ENCODE data around the gene F10. TPM values are rescaled to one million over a fixed set of nuclear protein-coding genes. Genes with fewer than 3 reads are reported as not detected.
"Not testable (repeated sequence)": the region's sequence is repeated elsewhere in the genome, so short reads cannot be mapped to it uniquely, and the experiment has no call there.

Gene F10
- polyA plus RNA-seq, 1 donor from 2014 or later: not detected

DNA sequence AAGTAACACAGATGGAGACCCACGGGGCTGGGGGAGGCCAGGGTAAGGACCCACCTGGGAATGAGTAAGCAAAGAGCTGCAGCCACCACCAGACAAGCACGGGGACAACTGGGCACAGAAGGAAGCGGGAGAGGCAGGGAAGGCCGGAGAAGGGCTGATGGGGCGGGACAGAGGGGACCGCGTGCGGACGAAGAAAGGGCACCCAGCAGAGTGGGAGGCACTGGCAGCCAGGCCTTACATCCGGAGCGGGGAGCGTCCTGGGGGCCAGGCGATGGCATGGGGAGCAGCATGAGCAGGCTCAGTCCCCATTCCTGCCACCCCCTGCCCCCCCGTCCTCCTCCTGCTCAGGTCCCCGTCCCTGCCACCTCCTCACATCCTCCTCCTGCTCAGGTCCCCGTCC is 38.8 kb downstream of the F10 start:
- H3K9ac ChIP-seq (ENCODE audit: low read length): no peak overlapping the region
- H3K9me3 ChIP-seq (ENCODE audit: low read length): no peaks in the 10 kb centered on the region
- no peaks in the 10 kb centered on the region for H3K79me2 ChIP-seq (replicated peaks; ENCODE audit: insufficient read depth, low read length)
- H3K27ac ChIP-seq (ENCODE audit: low read length): no peak overlapping the region
- no peaks in the 10 kb centered on the region for H3K9me2 ChIP-seq (ENCODE audit: insufficient read depth, low read length)
- H3K36me3 ChIP-seq (ENCODE audit: insufficient read depth, low read length): no peaks in the 10 kb centered on the region
- H2AFZ ChIP-seq (ENCODE audit: low read depth, low read length): no peak overlapping the region
- H3F3A ChIP-seq (ENCODE audit: insufficient read depth, low read length, poor library complexity, severe bottlenecking): no peaks in the 10 kb centered on the region
- H3K4me2 ChIP-seq (ENCODE audit: low read length): no peak overlapping the region
- TF ChIP-seq RAD21 (conservative IDR thresholded peaks at IDR 0.05) (no peak), MXI1 (conservative IDR thresholded peaks at IDR 0.05; ENCODE audit: poor library complexity, severe bottlenecking) (no peak), EZH2 (IDR thresholded peaks at IDR 0.05; ENCODE audit: borderline replicate concordance, insufficient read depth, low read length, poor library complexity, severe bottlenecking) (no peak), SMC3 (conservative IDR thresholded peaks at IDR 0.05; ENCODE audit: poor library complexity) (no peak), EP300 (conservative IDR thresholded peaks at IDR 0.05; ENCODE audit: poor library complexity, severe bottlenecking) (no peak), TAF1 (IDR thresholded peaks at IDR 0.05; ENCODE audit: low read depth) (no peak), POLR2AphosphoS5 (IDR thresholded peaks at IDR 0.05) (no peak), REST (IDR thresholded peaks at IDR 0.05; ENCODE audit: borderline replicate concordance) (no peak)
- TF ChIP-seq, protein P1, sequence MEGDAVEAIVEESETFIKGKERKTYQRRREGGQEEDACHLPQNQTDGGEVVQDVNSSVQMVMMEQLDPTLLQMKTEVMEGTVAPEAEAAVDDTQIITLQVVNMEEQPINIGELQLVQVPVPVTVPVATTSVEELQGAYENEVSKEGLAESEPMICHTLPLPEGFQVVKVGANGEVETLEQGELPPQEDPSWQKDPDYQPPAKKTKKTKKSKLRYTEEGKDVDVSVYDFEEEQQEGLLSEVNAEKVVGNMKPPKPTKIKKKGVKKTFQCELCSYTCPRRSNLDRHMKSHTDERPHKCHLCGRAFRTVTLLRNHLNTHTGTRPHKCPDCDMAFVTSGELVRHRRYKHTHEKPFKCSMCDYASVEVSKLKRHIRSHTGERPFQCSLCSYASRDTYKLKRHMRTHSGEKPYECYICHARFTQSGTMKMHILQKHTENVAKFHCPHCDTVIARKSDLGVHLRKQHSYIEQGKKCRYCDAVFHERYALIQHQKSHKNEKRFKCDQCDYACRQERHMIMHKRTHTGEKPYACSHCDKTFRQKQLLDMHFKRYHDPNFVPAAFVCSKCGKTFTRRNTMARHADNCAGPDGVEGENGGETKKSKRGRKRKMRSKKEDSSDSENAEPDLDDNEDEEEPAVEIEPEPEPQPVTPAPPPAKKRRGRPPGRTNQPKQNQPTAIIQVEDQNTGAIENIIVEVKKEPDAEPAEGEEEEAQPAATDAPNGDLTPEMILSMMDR (IDR thresholded peaks at IDR 0.05; ENCODE audit: poor library complexity, severe bottlenecking): no peak
- H3K27me3 ChIP-seq (ENCODE audit: insufficient read depth, low read depth, low read length): no peaks in the 10 kb centered on the region
- no peak overlapping the region for H3K4me3 ChIP-seq (ENCODE audit: low read length)
- H4K20me1 ChIP-seq (ENCODE audit: insufficient read depth): no peaks in the 10 kb centered on the region

- H3K79me2 ChIP-seq (replicated peaks; ENCODE audit: insufficient read depth, low read length); H3K9me2 ChIP-seq (ENCODE audit: insufficient read depth, low read length); H3F3A ChIP-seq (ENCODE audit: insufficient read depth, low read length, poor library complexity, severe bottlenecking); H3K9me3 ChIP-seq (ENCODE audit: low read length); H3K4me2 ChIP-seq (ENCODE audit: low read length); H4K20me1 ChIP-seq (ENCODE audit: insufficient read depth); H2AFZ ChIP-seq (ENCODE audit: low read depth, low read length); H3K27ac ChIP-seq (ENCODE audit: low read length); H3K4me3 ChIP-seq (ENCODE audit: low read length); H3K36me3 ChIP-seq (ENCODE audit: insufficient read depth, low read length); H3K27me3 ChIP-seq (ENCODE audit: insufficient read depth, low read depth, low read length); H3K9ac ChIP-seq (ENCODE audit: low read length): not testable (repeated sequence)
Measured at GRCh38 chr13:113161975-113162374, 39.4 kb downstream of the F10 start.

Data from neural cell (in vitro differentiated cells).